Ovary (tissue), 3 donors: ENCODE data around the gene ANKFN1.

ENCODE experiments used
- CTCF ChIP-seq, 3 donors: fragments of 450-650 bp in 2 of 3; fragments of 200-600 bp in 1 of 3; IDR thresholded peaks; one replicate each; pipeline versions ENCODE4 v1.5.1 to v1.8.0; 2016 to 2022; ENCODE audit warnings: antibody characterized with exemption in 3 of 3, mild to moderate bottlenecking in 1 of 3
- EP300 ChIP-seq: sonication (generic); formaldehyde crosslinking; IDR thresholded peaks from one replicate; pipeline ENCODE4 v1.6.1; 2017; ENCODE audit warnings: antibody characterized with exemption
- POLR2A ChIP-seq: fragments of 450-650 bp; IDR thresholded peaks from one replicate; pipeline ENCODE4 v1.6.1; 2017; ENCODE audit warnings: antibody characterized with exemption, mild to moderate bottlenecking, moderate library complexity
- donor health status: DM: no; HTN: no; CAD: no.

GRCh38 chr17:56185491-56186221 is 32.4 kb downstream of the ANKFN1 start:
- no peak for TF ChIP-seq CTCF (IDR thresholded peaks at IDR 0.05)
- no peak for TF ChIP-seq POLR2A
- no peak for TF ChIP-seq EP300
